Stimulated activated CD4-positive, alpha-beta T cell treated with anti-CD3 and anti-CD28 coated beads, Interleukin-12 subunit alpha, Interleukin-12 subunit beta, amount 100 ng/mL, for 48 hours (primary cell): ENCODE data around the gene LENG1.
A peak's percentile ranks its signal among the peaks of the same experiment; 100 is the strongest.

Source experiments
- DNase-seq, 3 donors: peaks; one replicate each; pipeline ENCODE4 v3.0.0-alpha.2; 2020; ENCODE audit warnings: low read depth in 2 of 3, low spot score in 1 of 3

Gene LENG1

DNA sequence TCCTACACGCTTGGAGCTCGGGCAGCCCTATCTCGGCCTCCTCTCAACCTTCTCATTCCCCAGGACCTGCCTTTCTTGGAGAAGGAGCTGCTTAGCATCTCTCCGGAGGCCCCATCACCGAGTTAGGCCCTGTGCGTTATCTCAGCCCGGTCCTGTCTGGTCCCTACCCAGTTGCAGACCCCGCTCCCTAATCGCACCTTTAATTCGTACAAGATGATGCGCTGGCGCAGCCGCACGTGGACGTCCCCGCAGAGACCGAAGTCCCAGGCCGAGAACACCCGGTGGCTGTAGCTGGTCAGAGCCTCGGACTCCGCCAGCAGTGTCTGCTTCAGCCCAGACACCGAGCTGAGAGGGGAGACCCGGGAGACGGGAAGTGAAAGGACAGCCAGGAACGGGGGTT, 5.7 kb upstream of the LENG1 start:
- DNase-seq: no peak

DNA sequence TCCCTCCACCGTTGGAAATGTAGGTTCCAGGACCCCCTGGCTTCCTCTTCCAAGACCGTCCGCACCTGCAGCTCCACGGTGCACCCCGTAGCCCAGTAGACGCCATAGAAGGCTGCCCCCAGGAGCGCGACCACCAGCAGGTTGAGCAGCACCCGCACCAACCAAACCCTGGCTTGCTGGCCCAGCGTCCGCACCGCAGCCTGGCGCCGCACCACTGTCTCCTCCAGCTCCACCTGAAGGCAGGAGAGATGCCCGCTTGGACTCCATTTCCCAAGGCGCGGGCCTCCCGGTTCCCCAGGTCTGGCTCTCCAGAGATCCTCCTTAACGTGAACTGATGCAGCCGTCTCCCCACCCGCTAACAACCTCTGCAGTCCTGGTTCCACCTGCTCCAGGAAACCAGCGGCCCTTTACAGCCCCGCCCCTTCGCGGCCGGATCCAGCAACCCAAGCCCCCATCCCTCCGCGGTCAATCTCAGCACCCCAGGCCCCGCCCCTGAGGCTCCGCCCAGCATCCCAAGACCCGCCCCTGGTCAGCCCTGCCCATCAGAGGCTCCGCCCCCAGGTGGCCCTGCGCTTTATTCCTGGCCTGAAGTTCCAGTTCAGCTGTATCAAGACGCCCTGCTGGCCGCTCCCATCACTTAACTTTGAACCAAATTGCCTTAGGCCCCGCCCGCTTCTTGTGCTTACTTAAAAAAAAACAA, 5.0 kb upstream of the LENG1 start:
- peak; percentile 45 to 70 (median 56) for DNase-seq

DNA sequence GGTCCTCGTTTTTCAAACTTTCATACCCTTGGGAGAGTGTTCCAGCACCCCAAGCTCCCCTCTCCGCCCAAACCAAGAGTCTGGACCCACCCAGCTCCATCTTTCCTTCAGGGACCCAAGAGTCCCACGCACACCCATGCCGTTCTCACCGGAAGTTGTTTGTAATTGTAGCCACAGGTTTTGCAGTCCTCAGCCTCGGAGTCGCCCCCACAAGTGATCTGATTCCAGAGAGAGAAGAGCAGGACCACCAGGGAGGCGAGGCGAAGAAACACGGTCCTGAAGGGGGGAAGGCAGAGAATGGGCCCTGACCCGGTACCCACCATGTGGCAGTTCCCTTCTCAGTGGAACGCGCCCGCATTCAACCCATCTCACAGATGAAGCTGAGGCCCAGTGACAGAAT, 3.4 kb upstream of the LENG1 start:
- no peak for DNase-seq

DNA sequence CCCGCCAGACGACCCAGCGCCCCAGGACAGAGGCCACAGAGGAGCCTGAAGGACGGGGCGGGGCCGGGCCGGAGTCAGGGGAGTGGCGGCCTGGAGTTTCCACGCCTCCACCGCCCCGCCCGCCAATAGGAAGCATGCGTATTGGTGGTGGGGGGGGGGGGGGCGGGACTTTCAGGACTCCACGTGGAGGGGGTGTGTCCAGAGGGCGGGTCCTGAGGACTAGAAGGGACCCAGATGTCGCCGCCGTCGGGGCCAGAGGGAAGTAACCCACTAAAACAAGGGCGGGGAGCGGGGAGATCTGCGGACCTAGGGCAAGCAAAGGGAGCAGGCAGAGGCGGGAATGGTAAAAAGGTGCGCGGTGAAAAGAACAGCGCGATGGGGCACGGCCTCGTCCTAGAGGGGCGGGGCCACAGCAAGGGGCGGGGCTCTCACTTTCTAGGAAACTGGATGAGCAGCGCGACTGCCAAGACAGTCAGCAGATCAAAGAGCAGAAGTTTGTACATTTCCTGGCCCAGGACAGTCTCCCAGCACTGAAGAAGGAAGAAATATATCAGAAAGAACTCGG, 2.8 kb upstream of the LENG1 start:
- peak; percentile 66 to 78 (median 76) for DNase-seq

DNA sequence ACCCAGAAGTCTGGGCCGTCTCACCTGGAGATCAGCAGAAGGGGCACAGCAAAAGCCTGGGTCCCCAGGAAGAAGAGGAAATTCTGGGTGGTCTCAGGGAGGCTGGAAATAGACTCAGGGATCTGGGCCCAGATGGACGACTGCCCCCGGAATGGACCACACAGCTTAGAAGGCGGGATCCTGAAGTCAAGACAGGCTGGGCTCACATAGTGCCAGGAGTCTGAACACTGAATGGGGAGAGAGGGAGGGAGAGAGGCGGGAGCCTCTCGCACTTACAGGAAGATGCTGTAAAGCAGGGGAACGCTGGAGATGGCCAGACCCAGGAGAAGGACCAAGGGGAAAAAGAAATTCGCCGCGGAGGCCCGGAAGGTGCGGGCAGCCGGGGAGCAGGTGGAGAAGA, 1.3 kb upstream of the LENG1 start:
- DNase-seq: no peak

DNA sequence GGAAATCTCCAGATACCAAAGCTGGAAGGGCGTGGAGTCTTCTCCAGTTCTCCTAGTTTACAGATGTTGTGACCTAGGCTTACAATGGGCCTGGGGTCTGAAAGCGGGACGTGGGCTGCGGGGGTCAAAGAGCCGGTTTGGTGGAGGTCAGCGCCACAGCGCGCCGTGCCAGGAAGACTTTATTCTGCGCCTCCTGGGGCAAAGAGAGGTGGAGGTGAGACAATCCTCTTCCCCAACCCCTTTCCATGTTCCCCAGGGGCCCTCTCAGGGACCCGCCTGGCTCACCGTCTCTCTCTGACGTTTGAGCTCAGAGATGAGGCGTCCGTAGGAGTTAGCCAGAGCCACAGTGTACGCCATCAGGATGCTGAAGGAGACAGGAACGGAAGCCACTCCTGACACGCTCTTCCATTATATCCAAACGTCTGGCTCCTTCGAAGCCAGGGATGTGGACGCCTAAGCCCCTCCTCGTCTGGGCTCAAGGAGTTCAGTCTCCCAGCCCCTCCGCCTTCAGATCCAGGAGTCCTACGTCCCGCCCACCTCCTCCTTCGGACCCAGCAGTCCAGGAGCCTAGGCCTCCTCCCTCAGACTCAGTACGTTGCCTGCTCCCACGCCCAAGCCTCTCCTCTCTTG, 776 bp upstream of the LENG1 start:
- no peak for DNase-seq

DNA sequence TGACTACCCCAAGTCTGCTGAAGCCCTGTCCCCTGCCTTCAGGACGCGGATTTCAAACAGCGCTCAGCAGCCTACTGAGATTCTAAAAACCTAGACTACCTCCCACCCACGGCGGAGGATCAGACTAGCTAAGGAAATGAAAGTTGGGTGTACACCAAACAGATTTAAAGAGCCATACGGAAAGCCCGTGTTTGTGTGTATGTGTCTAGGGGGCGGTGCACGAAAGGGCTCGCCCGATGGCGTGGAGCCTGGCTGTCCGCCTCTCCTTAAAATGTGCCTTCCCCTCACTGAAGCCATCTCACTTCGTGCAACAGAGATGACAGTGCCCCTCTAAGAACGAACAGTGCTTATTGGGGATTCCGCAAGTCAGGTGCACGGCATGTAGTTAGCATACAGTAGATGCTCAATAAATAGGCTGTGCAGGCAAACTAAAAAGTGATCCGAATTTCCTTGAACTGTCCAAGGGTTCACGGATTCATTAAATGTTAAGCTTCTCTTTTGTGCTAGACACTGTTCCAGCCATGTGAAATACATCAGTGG, 639 bp downstream of the LENG1 start:
- no peak for DNase-seq

- no peak for DNase-seq
Measured at GRCh38 chr19:54156953-54157352, 2.6 kb downstream of the LENG1 start.

DNA sequence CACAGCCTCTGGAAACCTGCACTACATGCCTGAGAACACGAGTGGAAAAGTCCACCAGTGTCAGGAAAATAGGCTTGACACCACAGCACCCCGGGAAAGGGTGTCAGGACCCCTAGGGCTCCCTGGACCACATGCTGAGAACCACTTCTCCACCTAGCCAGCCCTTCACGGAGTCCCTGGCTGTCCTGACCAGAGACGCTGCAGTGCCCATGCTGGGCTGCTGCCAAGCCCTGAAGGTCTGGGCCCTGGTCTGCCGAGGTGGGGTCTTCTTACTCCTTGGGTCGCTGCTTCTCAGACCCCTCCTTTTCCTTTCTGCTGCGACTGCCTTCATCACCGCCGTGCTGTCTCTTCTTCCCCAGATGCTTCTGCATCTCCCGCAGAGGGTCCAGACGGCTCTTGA, 3.0 kb downstream of the LENG1 start:
- no peak for DNase-seq

GRCh38 chr19:54155694-54156093, 3.8 kb downstream of the LENG1 start:
- DNase-seq: no peak

- DNase-seq: no peak
Measured at GRCh38 chr19:54154603-54155345, 4.7 kb downstream of the LENG1 start.

DNA sequence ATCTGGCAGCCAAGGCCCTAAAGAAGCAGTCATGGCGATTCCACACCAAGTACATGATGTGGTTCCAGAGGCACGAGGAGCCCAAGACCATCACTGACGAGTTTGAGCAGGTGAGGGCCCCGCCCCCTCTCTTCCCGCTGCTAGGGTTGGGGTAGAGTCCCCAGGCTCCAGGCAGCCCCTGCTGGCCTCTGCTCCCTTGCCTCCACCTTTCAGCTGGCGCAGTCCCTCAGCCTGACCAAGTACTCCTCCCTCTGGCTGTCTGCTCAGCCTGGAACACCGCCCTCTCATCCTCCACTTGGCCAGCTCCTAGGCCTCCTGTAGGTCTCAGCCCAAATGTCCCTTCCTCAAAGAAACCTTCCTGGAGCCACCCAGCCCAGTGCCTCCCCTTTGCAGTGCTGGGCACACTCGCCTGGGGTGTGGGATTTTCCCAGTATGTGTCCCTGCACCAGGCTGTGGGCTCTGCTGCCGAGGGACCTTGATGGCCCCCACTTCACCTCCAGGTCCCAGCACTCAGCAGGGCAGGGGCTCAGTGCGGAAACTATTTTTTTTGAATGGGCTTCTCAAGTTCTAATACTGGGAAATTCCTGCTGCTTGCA, 5.7 kb downstream of the LENG1 start:
- no peak for DNase-seq

GRCh38 chr19:54152878-54153524, 6.5 kb downstream of the LENG1 start:
- DNase-seq: no peak

- DNase-seq: no peak
Measured at GRCh38 chr19:54152267-54152666, 7.3 kb downstream of the LENG1 start.

DNA sequence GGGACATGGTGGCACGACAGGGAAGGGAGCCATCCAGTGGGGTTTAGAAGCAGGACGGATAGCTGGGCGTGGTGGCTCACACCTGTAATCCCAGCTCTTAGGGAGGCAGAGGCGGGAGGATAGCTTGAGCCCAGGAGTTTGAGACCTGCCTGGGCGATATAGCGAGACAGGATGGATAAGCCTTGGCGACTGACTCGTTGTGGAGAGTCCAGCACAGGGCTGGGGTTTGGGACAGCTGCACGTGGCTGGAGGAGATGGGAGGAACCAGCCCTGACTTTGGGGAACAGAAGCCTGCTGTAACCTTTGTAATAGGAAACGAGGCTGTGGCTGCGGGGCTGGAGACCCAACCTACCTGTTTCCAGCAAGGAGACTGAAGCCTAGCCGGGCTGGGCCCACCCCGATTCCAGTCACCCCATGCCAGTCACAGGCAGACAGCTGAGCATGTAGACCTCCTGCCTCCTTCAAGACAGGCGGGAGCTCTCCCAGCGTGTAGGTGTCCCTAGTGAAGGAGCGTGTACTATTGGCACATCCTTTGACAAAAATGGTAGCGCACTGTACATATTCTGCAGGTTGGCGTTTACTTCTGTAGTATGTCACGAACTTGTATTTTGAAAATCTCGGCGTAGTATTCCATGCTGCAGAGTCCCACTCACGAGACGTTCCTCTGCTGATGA, 8.0 kb downstream of the LENG1 start:
- DNase-seq: no peak

- DNase-seq: no peak
Measured at GRCh38 chr19:54149021-54149812, 10.3 kb downstream of the LENG1 start.

GRCh38 chr19:54148158-54148557, 11.4 kb downstream of the LENG1 start:
- no peak for DNase-seq

DNA sequence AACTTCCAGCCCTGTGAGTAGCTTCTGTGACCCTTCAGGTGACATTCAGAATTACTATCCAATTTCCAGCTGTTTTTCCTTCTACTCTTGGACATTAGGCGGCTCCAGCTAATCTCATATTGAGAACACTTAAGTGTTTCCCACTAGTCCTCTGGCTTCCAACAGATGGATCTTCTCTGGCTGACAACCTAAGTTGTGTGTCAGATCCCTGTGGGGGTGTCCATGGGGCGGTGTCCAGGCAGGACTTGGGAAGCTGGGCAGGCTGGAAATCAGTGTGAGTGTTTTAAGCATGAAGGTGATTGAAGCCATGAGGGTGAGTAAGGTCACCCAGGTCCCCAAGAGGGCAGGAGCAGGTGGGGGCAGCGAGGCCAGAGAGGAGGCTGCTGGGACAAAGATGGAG, 11.8 kb downstream of the LENG1 start:
- DNase-seq: no peak

- DNase-seq: no peak
Measured at GRCh38 chr19:54145541-54146158, 13.9 kb downstream of the LENG1 start.
